Measurements from ENCODE around the gene CLEC1A.
"Not testable (repeated sequence)": the region's sequence is repeated elsewhere in the genome, so short reads cannot be mapped to it uniquely, and the experiment has no call there.

DNA sequence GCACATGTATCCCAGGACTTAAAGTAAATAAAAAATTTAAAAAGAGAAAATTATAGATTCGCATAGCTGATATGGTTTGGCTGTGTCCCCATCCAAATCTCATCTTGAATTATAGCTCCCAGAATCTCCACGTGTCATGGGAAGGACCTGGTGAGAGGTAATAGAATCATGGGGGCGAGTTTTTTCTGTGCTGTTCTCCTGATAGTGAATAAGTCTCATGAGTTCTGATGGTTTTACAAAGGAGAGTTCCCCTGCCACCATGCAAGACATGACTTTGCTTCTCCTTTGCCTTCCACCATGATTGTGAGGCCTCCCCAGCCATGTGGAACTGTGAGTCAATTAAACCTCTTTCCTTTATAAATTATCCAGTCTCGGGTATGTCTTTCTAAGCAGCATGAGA is 72.1 kb downstream of the CLEC1A start:
- not testable (repeated sequence) for TF ChIP-seq POLR2AphosphoS5 (IDR thresholded peaks at IDR 0.05; ENCODE audit: low read depth)
- TF ChIP-seq, protein P1, sequence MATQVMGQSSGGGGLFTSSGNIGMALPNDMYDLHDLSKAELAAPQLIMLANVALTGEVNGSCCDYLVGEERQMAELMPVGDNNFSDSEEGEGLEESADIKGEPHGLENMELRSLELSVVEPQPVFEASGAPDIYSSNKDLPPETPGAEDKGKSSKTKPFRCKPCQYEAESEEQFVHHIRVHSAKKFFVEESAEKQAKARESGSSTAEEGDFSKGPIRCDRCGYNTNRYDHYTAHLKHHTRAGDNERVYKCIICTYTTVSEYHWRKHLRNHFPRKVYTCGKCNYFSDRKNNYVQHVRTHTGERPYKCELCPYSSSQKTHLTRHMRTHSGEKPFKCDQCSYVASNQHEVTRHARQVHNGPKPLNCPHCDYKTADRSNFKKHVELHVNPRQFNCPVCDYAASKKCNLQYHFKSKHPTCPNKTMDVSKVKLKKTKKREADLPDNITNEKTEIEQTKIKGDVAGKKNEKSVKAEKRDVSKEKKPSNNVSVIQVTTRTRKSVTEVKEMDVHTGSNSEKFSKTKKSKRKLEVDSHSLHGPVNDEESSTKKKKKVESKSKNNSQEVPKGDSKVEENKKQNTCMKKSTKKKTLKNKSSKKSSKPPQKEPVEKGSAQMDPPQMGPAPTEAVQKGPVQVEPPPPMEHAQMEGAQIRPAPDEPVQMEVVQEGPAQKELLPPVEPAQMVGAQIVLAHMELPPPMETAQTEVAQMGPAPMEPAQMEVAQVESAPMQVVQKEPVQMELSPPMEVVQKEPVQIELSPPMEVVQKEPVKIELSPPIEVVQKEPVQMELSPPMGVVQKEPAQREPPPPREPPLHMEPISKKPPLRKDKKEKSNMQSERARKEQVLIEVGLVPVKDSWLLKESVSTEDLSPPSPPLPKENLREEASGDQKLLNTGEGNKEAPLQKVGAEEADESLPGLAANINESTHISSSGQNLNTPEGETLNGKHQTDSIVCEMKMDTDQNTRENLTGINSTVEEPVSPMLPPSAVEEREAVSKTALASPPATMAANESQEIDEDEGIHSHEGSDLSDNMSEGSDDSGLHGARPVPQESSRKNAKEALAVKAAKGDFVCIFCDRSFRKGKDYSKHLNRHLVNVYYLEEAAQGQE (IDR thresholded peaks at IDR 0.05; ENCODE audit: insufficient replicate concordance, low read depth): not testable (repeated sequence)
- TF ChIP-seq, protein P2, sequence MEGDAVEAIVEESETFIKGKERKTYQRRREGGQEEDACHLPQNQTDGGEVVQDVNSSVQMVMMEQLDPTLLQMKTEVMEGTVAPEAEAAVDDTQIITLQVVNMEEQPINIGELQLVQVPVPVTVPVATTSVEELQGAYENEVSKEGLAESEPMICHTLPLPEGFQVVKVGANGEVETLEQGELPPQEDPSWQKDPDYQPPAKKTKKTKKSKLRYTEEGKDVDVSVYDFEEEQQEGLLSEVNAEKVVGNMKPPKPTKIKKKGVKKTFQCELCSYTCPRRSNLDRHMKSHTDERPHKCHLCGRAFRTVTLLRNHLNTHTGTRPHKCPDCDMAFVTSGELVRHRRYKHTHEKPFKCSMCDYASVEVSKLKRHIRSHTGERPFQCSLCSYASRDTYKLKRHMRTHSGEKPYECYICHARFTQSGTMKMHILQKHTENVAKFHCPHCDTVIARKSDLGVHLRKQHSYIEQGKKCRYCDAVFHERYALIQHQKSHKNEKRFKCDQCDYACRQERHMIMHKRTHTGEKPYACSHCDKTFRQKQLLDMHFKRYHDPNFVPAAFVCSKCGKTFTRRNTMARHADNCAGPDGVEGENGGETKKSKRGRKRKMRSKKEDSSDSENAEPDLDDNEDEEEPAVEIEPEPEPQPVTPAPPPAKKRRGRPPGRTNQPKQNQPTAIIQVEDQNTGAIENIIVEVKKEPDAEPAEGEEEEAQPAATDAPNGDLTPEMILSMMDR (IDR thresholded peaks at IDR 0.05; ENCODE audit: insufficient read depth, low read length): not testable (repeated sequence)

Data from HL-60 (cell line).